NOMO-1 treated with dmso at 0.1 percent for 144 hours (cell line): ENCODE measurements around the gene ADCY2.
"Not testable (repeated sequence)": the region's sequence is repeated elsewhere in the genome, so short reads cannot be mapped to it uniquely, and the experiment has no call there.

Experiments used
- DNase-seq: peaks from one replicate; lab custom pipeline; 2025; ENCODE audit not compliant: unreplicated experiment; lab: John Stamatoyannopoulos, UW

ADCY2 gene

GRCh38 chr5:7395432-7395946 lies 449 bp upstream of the ADCY2 start:
- DNase-seq, result no peak

GRCh38 chr5:7396713-7397454 lies 946 bp downstream of the ADCY2 start:
- peak; percentile 73 for DNase-seq

GRCh38 chr5:7397937-7398336 lies 2.0 kb downstream of the ADCY2 start:
- DNase-seq, result no peak

GRCh38 chr5:7398596-7399280 lies 2.8 kb downstream of the ADCY2 start:
- DNase-seq, result no peak

DNA sequence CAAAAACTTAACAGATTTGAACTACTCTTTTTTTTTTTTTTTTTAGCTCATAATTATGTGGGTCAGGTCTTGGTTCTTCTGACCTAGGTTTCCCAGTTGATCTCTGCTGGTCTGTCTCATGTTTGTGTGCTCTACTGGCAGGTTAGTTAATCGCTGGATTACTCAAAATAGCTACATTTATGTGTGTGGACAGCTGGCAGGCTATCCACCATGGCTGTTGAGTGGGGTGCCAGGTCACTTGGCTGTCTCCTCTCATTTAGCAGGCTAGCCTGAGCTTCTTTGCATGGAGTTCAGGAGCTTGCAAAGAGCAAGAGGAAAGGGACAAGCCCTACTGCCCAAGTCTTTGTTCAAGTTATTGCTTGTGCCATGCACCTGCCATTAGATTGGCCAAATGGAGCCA lies 9.3 kb downstream of the ADCY2 start:
- DNase-seq, result no peak

- no peak for DNase-seq
Observed at GRCh38 chr5:7410936-7411511, 15.1 kb downstream of the ADCY2 start.

DNA sequence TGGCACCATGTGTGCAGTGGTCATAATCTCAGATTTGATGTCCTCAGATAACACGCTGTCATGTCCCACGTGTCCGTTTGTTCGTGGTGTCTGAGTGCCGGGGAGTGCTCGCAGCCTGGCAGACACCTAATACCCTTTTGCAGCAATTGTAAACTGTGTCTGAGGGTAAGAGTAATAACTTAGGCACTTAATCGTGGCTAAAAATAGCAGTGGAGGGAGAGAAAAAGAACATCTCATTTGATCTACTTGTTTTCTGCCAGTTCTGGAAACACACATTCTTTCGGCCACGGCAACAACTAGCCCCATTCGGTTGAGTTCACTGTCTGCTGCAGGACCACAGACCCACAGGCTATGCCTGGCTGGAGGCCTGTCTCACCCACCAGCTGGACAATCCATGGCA lies 16.5 kb downstream of the ADCY2 start:
- DNase-seq, result no peak

- DNase-seq, result peak; percentile 52
Observed at GRCh38 chr5:7415123-7415522, 19.2 kb downstream of the ADCY2 start.

- DNase-seq, result no peak
Observed at GRCh38 chr5:7415587-7416535, 19.9 kb downstream of the ADCY2 start.

GRCh38 chr5:7418276-7418675 lies 22.3 kb downstream of the ADCY2 start:
- DNase-seq, result no peak

- no peak for DNase-seq
Observed at GRCh38 chr5:7419367-7419766, 23.4 kb downstream of the ADCY2 start.

DNA sequence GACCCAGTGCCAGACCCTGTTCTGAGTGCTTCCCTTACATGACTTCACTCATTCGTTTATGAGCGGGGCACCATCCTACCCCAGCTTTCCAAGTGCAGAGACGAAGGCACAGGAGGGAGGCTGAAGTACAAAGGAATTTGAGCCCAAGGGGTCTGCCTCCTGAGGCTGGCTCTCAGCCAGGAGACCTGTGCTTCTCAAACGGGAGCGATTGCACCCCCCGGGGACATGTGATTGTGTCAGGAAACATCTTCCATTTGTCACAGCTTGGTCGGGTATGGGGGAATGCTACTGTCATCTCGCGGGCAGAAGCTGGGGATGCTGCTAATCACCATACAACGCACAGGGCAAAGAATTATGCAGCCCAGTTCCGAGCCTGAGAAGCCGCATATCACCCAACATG lies 23.9 kb downstream of the ADCY2 start:
- DNase-seq, result no peak

GRCh38 chr5:7420510-7421280 lies 24.8 kb downstream of the ADCY2 start:
- DNase-seq, result no peak

- no peak for DNase-seq
Observed at GRCh38 chr5:7422316-7423106, 26.6 kb downstream of the ADCY2 start.

DNA sequence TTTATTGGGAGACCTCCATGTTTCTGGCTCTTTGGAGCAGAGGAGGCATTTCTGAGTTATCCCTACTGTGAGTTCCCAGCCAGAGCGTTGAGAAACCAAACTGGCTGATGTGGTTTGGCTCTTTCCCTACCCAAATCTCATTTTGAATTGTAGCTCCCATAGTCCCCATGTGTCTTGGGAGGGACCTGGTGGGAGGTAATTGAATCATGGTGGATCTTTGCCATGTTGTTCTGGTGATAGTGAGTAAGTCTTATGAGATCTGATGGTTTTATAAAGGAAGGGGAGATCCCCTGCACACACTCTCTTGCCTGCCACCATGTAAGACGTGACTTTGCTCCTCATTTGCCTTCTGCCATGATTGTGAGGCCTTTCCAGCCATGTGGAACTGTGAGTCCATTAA lies 27.3 kb downstream of the ADCY2 start:
- DNase-seq, result not testable (repeated sequence)

DNA sequence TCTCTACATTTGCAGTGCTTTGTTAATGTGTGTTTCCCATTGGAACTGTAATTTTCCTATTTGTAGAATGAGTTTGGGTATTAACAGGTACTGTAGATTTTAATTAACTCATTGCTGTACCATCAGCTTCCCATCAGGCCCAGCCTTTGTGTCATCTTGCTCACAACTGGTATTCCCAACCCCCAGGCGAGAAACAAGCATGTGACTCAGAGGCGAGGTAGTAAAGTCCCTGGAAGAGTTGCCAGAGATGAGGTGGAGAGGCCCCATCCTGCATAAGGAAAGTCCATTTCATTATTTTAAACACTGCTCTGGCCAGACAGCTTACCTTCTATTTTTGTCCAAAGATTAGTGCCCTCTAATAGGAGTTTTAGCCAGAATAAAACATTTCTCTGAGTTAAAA lies 29.9 kb downstream of the ADCY2 start:
- DNase-seq, result no peak

- no peak for DNase-seq
Observed at GRCh38 chr5:7426284-7426683, 30.3 kb downstream of the ADCY2 start.

- DNase-seq, result no peak
Observed at GRCh38 chr5:7434914-7435313, 39.0 kb downstream of the ADCY2 start.

DNA sequence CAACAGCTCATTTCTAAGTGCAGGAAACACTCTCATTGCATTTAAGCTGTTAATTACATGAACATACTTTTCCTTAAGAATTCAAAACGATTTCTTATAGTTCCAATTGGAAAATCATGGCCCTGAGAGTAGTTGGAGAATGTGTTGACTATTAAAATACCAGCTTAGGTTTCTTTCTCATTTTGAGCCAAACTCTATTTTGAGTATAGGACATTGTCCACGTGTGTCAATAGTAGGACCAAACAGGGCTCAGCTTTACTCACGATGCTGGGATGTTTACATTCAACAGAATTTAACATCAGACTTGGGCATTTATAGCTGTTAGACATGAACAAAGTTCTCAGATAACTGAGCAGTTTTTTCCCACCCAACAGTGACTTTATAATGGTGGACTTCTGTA lies 39.6 kb downstream of the ADCY2 start:
- DNase-seq, result no peak
